SK-N-SH treated with all-trans-retinoic acid at 6 μM for 48 hours (cell line): ENCODE results near the gene TUBGCP2.

Source experiments
- ARNTL ChIP-seq: fragments of 450-650 bp; formaldehyde crosslinking; IDR thresholded peaks from 2 replicates; pipeline ENCODE4 v1.5.0; 2020; ENCODE audit warnings: low read depth, mild to moderate bottlenecking, moderate library complexity, borderline replicate concordance
- CREB5 ChIP-seq: fragments of 250-450 bp; sonication (Bioruptor Pico); IDR thresholded peaks from 2 replicates; pipeline ENCODE4 v1.5.1; 2020; ENCODE audit warnings: low read depth, mild to moderate bottlenecking, moderate library complexity
- CSRNP3 ChIP-seq: fragments of 250-450 bp; sonication (Bioruptor Pico); IDR thresholded peaks from 2 replicates; pipeline ENCODE4 v1.5.1; 2021; ENCODE audit warnings: mild to moderate bottlenecking, moderate library complexity
- SNAI2 ChIP-seq: fragments of 250-450 bp; sonication (Bioruptor Pico); IDR thresholded peaks from 2 replicates; pipeline ENCODE4 v1.5.0; 2020; ENCODE audit warnings: mild to moderate bottlenecking, moderate library complexity
- TOX ChIP-seq: fragments of 250-450 bp; sonication (Bioruptor Pico); IDR thresholded peaks from 2 replicates; pipeline ENCODE4 v1.8.0; 2021; ENCODE audit warnings: mild to moderate bottlenecking, moderate library complexity, borderline replicate concordance
- ZC3H10 ChIP-seq: fragments of 250-450 bp; sonication (Bioruptor Pico); IDR thresholded peaks from 2 replicates; pipeline ENCODE4 v1.5.1; 2021; ENCODE audit warnings: mild to moderate bottlenecking, moderate library complexity
- ZFP3 ChIP-seq: fragments of 250-450 bp; sonication (Bioruptor Pico); IDR thresholded peaks from 2 replicates; pipeline ENCODE4 v1.5.0; 2020; ENCODE audit warnings: mild to moderate bottlenecking, moderate library complexity
- ZNF565 ChIP-seq: fragments of 450-650 bp; formaldehyde crosslinking; conservative IDR thresholded peaks from 2 replicates; pipeline ENCODE4 v1.5.0; 2020; ENCODE audit warnings: low read depth, mild to moderate bottlenecking, moderate library complexity

GRCh38 chr10:133230044-133230361, 78.7 kb downstream of the TUBGCP2 start, which contains the start of gene UTF1:
- TF ChIP-seq TOX (CRISPR knock-in tag), result no peak
- no peak for TF ChIP-seq CREB5 (CRISPR knock-in tag)
- TF ChIP-seq ZFP3, result no peak
- TF ChIP-seq ZNF565 (CRISPR knock-in tag), result no peak
- no peak for TF ChIP-seq ZC3H10 (CRISPR knock-in tag)
- no peak for TF ChIP-seq ARNTL
- TF ChIP-seq SNAI2 (CRISPR knock-in tag), result no peak
- no peak for TF ChIP-seq CSRNP3 (CRISPR knock-in tag)
